ENCODE measurements around the gene PKLR.

PKLR gene

DNA sequence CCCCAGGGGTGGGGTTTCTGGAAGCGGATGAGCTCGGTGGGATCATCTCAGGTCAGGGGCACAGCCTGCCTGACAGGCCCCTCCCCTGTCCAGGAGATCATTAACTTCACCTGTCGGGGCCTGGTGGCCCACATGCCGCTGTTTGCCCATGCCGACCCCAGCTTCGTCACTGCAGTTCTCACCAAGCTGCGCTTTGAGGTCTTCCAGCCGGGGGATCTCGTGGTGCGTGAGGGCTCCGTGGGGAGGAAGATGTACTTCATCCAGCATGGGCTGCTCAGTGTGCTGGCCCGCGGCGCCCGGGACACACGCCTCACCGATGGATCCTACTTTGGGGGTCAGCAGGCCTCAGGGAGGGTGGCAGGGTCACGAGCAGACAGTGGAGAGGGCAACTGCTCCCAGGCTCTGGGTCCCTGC is 15.6 kb downstream of the PKLR start:
- TF ChIP-seq FOXP2 (optimal IDR thresholded peaks at IDR 0.05; ENCODE audit: borderline replicate concordance, extremely low read depth, extremely low read length, insufficient read depth) (no peak), POLR2AphosphoS5 (IDR thresholded peaks at IDR 0.05; ENCODE audit: low read depth, low read length) (no peak), SIN3A (IDR thresholded peaks at IDR 0.05; ENCODE audit: borderline replicate concordance, insufficient read depth, low read length) (no peak), TAF1 (IDR thresholded peaks at IDR 0.05; ENCODE audit: borderline replicate concordance, insufficient read depth, low read length) (no peak)
- TF ChIP-seq, protein P1, sequence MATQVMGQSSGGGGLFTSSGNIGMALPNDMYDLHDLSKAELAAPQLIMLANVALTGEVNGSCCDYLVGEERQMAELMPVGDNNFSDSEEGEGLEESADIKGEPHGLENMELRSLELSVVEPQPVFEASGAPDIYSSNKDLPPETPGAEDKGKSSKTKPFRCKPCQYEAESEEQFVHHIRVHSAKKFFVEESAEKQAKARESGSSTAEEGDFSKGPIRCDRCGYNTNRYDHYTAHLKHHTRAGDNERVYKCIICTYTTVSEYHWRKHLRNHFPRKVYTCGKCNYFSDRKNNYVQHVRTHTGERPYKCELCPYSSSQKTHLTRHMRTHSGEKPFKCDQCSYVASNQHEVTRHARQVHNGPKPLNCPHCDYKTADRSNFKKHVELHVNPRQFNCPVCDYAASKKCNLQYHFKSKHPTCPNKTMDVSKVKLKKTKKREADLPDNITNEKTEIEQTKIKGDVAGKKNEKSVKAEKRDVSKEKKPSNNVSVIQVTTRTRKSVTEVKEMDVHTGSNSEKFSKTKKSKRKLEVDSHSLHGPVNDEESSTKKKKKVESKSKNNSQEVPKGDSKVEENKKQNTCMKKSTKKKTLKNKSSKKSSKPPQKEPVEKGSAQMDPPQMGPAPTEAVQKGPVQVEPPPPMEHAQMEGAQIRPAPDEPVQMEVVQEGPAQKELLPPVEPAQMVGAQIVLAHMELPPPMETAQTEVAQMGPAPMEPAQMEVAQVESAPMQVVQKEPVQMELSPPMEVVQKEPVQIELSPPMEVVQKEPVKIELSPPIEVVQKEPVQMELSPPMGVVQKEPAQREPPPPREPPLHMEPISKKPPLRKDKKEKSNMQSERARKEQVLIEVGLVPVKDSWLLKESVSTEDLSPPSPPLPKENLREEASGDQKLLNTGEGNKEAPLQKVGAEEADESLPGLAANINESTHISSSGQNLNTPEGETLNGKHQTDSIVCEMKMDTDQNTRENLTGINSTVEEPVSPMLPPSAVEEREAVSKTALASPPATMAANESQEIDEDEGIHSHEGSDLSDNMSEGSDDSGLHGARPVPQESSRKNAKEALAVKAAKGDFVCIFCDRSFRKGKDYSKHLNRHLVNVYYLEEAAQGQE (IDR thresholded peaks at IDR 0.05; ENCODE audit: insufficient read depth in 1 of 2, low read depth in 2 of 2, low read length in 2 of 2) = no peak

DNA sequence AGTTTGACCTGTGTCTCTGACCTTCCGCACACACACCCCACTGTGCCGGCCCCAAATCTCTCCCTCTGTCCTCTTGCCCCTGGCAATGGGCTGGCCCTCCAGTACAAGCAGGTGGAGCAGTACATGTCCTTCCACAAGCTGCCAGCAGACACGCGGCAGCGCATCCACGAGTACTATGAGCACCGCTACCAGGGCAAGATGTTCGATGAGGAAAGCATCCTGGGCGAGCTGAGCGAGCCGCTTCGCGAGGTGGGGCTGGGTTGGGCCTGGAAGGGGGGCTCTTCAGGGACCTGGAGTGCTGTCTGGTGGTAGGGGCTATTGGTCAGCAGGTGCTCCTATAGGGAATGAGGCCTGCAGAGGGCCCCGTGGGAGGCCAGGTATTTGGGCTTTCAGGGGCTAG is 16.2 kb downstream of the PKLR start:
- TF ChIP-seq FOXP2 (optimal IDR thresholded peaks at IDR 0.05; ENCODE audit: borderline replicate concordance, extremely low read depth, extremely low read length, insufficient read depth) (no peak), POLR2AphosphoS5 (IDR thresholded peaks at IDR 0.05; ENCODE audit: low read depth, low read length) (no peak), SIN3A (IDR thresholded peaks at IDR 0.05; ENCODE audit: borderline replicate concordance, insufficient read depth, low read length) (no peak)
- TF ChIP-seq, protein P1 (IDR thresholded peaks at IDR 0.05; ENCODE audit: insufficient read depth in 1 of 2, low read depth in 2 of 2, low read length in 2 of 2) = no peak

DNA sequence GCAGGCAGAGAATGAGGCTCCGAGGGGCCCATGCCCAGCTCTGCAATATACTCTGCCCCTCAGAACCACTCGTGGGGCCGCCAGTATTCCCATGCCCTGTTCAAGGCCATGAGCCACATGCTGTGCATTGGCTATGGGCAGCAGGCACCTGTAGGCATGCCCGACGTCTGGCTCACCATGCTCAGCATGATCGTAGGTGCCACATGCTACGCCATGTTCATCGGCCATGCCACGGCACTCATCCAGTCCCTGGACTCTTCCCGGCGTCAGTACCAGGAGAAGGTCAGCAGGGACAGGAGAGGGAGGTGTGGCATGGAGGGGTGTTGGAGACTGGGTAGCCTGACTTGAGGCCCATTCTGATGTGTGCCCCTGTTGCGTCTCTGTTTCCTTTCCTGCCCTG is 16.8 kb downstream of the PKLR start:
- TF ChIP-seq, protein P1 (IDR thresholded peaks at IDR 0.05; ENCODE audit: insufficient read depth in 1 of 2, low read depth in 2 of 2, low read length in 2 of 2) = no peak
- no peak for TF ChIP-seq SIN3A (IDR thresholded peaks at IDR 0.05; ENCODE audit: borderline replicate concordance, insufficient read depth, low read length)
- no peak for TF ChIP-seq POLR2AphosphoS5 (IDR thresholded peaks at IDR 0.05; ENCODE audit: low read depth, low read length)
- no peak for TF ChIP-seq TAF1 (IDR thresholded peaks at IDR 0.05; ENCODE audit: borderline replicate concordance, insufficient read depth, low read length)
- no peak for TF ChIP-seq FOXP2 (optimal IDR thresholded peaks at IDR 0.05; ENCODE audit: borderline replicate concordance, extremely low read depth, extremely low read length, insufficient read depth)

DNA sequence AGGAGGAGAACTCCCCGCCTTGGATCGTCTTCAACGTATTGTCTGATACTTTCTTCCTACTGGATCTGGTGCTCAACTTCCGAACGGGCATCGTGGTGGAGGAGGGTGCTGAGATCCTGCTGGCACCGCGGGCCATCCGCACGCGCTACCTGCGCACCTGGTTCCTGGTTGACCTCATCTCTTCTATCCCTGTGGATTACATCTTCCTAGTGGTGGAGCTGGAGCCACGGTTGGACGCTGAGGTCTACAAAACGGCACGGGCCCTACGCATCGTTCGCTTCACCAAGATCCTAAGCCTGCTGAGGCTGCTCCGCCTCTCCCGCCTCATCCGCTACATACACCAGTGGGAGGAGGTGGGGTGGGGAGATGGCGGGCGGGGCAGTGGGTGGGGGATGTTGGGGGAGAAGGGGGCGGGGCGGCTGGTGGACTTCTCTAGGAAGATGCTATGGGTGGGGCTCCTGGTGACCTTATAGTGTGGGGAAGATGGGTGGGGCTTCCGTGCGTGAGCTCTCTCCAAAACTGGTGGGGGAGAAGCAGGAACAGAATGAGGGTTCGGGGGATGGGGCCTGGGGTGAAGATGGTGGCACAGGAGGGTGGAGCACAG is 18.6 kb downstream of the PKLR start:
- no peak for TF ChIP-seq FOXP2 (optimal IDR thresholded peaks at IDR 0.05; ENCODE audit: borderline replicate concordance, extremely low read depth, extremely low read length, insufficient read depth)
- TF ChIP-seq POLR2AphosphoS5 (IDR thresholded peaks at IDR 0.05; ENCODE audit: low read depth, low read length) = no peak
- TF ChIP-seq SIN3A (IDR thresholded peaks at IDR 0.05; ENCODE audit: borderline replicate concordance, insufficient read depth, low read length) = no peak
- TF ChIP-seq TAF1 (IDR thresholded peaks at IDR 0.05; ENCODE audit: borderline replicate concordance, insufficient read depth, low read length) = no peak
- TF ChIP-seq, protein P1 (IDR thresholded peaks at IDR 0.05; ENCODE audit: insufficient read depth in 1 of 2, low read depth in 2 of 2, low read length in 2 of 2) = no peak

DNA sequence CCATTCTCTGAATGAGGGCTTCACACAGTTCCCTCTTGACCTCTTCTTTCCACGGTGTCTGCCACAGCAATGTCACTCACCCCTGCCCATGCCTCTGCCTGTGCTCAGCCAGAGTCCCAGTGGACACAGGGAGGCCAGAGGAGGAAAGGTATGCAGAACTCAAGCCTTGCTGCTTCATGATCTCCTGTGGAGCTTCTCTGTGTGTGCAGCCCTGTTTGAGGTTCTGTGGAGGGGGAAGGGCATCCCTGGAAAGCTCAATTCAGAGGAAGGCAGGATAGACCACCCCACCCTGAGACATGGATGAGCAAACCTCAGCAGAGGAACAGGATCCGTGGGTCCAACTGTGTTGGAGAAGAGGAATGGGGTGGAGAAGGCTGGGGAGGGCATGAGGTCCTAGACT is 22.0 kb downstream of the PKLR start:
- TF ChIP-seq TAF1 (IDR thresholded peaks at IDR 0.05; ENCODE audit: borderline replicate concordance, insufficient read depth, low read length) (no peak), SIN3A (IDR thresholded peaks at IDR 0.05; ENCODE audit: borderline replicate concordance, insufficient read depth, low read length) (no peak), POLR2AphosphoS5 (IDR thresholded peaks at IDR 0.05; ENCODE audit: low read depth, low read length) (no peak), FOXP2 (optimal IDR thresholded peaks at IDR 0.05; ENCODE audit: borderline replicate concordance, extremely low read depth, extremely low read length, insufficient read depth) (no peak)
- TF ChIP-seq, protein P1 (IDR thresholded peaks at IDR 0.05; ENCODE audit: insufficient read depth in 1 of 2, low read depth in 2 of 2, low read length in 2 of 2) = no peak

Measured in PFSK-1 (cell line).